ENCODE measurements around the gene NDUFS6. TPM values are rescaled to one million over a fixed set of nuclear protein-coding genes. Genes with fewer than 3 reads are reported as not detected.

NDUFS6 gene
- polyA plus RNA-seq, 2 donors, result 41.8 to 67.4 TPM

GRCh38 chr5:1827025-1827885, 26.0 kb downstream of the NDUFS6 start:
- Histone ChIP-seq H3K36me3 (ENCODE audit: control insufficient read depth in 2 of 2, insufficient read depth in 2 of 2, low read length in 1 of 2) (peaks cover 0 to 16% of the 10 kb centered on the region in 2 donors), H3K9me3 (ENCODE audit: control insufficient read depth in 2 of 2, insufficient read depth in 1 of 2, low read depth in 1 of 2, low read length in 1 of 2) (no peaks in the 10 kb centered on the region), H3K27me3 (ENCODE audit: control insufficient read depth in 1 of 2, insufficient read depth in 2 of 2, low read length in 2 of 2) (no peaks in the 10 kb centered on the region), H3K4me1 (ENCODE audit: control insufficient read depth in 2 of 2, insufficient read depth in 2 of 2, low read length in 1 of 2) (no peaks in the 10 kb centered on the region), H3K4me3 (ENCODE audit: low read depth in 1 of 2, low read length in 2 of 2) (no peak overlapping the region), H3K27ac (ENCODE audit: low read depth in 2 of 2, low read length in 1 of 2) (no peak overlapping the region)
- 89 to 91% methylated on average over 26 of the region's 26 CpGs for WGBS, 2 donors

GRCh38 chr5:1827886-1828397, 26.7 kb downstream of the NDUFS6 start:
- peaks cover 0 to 2% of the 10 kb centered on the region in 2 donors for H3K4me1 ChIP-seq (ENCODE audit: control insufficient read depth in 2 of 2, insufficient read depth in 2 of 2, low read length in 1 of 2)
- no peaks in the 10 kb centered on the region for H3K9me3 ChIP-seq (ENCODE audit: control insufficient read depth in 2 of 2, insufficient read depth in 1 of 2, low read depth in 1 of 2, low read length in 1 of 2)
- H3K27ac ChIP-seq (ENCODE audit: low read depth in 2 of 2, low read length in 1 of 2), result no peak overlapping the region
- 40 to 58% methylated on average over 28 to 39 of the region's 39 CpGs for WGBS, 2 donors
- peaks cover 0 to 16% of the 10 kb centered on the region in 2 donors for H3K36me3 ChIP-seq (ENCODE audit: control insufficient read depth in 2 of 2, insufficient read depth in 2 of 2, low read length in 1 of 2)
- no peak overlapping the region for H3K4me3 ChIP-seq (ENCODE audit: low read depth in 1 of 2, low read length in 2 of 2)
- H3K27me3 ChIP-seq (ENCODE audit: control insufficient read depth in 1 of 2, insufficient read depth in 2 of 2, low read length in 2 of 2), result no peaks in the 10 kb centered on the region

GRCh38 chr5:1830571-1831228, 29.5 kb downstream of the NDUFS6 start:
- H3K27me3 ChIP-seq (ENCODE audit: control insufficient read depth in 1 of 2, insufficient read depth in 2 of 2, low read length in 2 of 2), result no peaks in the 10 kb centered on the region
- no peak overlapping the region for H3K27ac ChIP-seq (ENCODE audit: low read depth in 2 of 2, low read length in 1 of 2)
- H3K4me1 ChIP-seq (ENCODE audit: control insufficient read depth in 2 of 2, insufficient read depth in 2 of 2, low read length in 1 of 2), result peaks cover 0 to 2% of the 10 kb centered on the region in 2 donors
- H3K9me3 ChIP-seq (ENCODE audit: control insufficient read depth in 2 of 2, insufficient read depth in 1 of 2, low read depth in 1 of 2, low read length in 1 of 2), result no peaks in the 10 kb centered on the region
- H3K4me3 ChIP-seq (ENCODE audit: low read depth in 1 of 2, low read length in 2 of 2), result no peak overlapping the region
- H3K36me3 ChIP-seq (ENCODE audit: control insufficient read depth in 2 of 2, insufficient read depth in 2 of 2, low read length in 1 of 2), result peaks cover 0 to 5% of the 10 kb centered on the region in 2 donors
- WGBS, 2 donors, result 88 to 90% methylated on average over 17 of the region's 17 CpGs

- 87 to 93% methylated on average over 11 of the region's 11 CpGs for WGBS, 2 donors
- no peaks in the 10 kb centered on the region for H3K27me3 ChIP-seq (ENCODE audit: control insufficient read depth in 1 of 2, insufficient read depth in 2 of 2, low read length in 2 of 2)
- H3K27ac ChIP-seq (ENCODE audit: low read depth in 2 of 2, low read length in 1 of 2), result no peak overlapping the region
- H3K36me3 ChIP-seq (ENCODE audit: control insufficient read depth in 2 of 2, insufficient read depth in 2 of 2, low read length in 1 of 2), result peaks cover 0 to 3% of the 10 kb centered on the region in 2 donors
- H3K9me3 ChIP-seq (ENCODE audit: control insufficient read depth in 2 of 2, insufficient read depth in 1 of 2, low read depth in 1 of 2, low read length in 1 of 2), result no peaks in the 10 kb centered on the region
- H3K4me1 ChIP-seq (ENCODE audit: control insufficient read depth in 2 of 2, insufficient read depth in 2 of 2, low read length in 1 of 2), result peaks cover 0 to 2% of the 10 kb centered on the region in 2 donors
- H3K4me3 ChIP-seq (ENCODE audit: low read depth in 1 of 2, low read length in 2 of 2), result no peak overlapping the region
Measured at GRCh38 chr5:1831257-1831656, 30.1 kb downstream of the NDUFS6 start.

DNA sequence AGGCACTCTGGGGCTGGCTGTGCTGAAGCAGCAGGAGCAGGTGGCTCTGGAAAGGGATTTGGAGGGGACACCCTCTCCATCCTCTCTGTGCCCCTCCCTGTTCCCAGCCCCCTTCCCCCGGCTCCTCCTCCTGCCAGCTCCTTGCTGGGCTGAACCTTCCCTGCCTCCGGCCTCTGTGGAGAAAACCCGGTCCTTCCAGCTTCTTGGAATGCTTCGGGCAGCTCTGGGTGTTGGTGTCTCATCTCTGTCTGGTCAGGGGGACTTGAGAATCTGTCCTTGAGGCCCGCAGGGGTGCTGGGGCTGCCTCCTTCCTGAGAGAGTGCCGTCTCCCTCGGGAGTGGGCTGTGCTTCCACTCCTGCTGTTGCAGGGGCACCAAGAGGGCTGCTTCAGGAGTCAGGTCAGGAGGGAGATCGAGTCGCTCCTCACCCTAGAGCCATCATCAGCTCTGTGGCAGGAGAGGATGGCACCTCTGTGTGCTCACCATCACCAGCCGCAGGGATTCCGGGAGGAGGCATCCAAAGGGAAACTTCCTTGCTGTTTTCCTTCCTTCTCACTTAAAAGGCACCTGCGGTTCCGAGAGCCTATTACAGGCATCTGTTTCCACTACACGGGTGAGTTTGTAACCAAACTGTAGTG, 30.6 kb downstream of the NDUFS6 start:
- Histone ChIP-seq H3K4me3 (ENCODE audit: low read depth in 1 of 2, low read length in 2 of 2) (no peak overlapping the region), H3K4me1 (ENCODE audit: control insufficient read depth in 2 of 2, insufficient read depth in 2 of 2, low read length in 1 of 2) (peaks cover 0 to 2% of the 10 kb centered on the region in 2 donors), H3K9me3 (ENCODE audit: control insufficient read depth in 2 of 2, insufficient read depth in 1 of 2, low read depth in 1 of 2, low read length in 1 of 2) (no peaks in the 10 kb centered on the region), H3K36me3 (ENCODE audit: control insufficient read depth in 2 of 2, insufficient read depth in 2 of 2, low read length in 1 of 2) (no peaks in the 10 kb centered on the region), H3K27ac (ENCODE audit: low read depth in 2 of 2, low read length in 1 of 2) (no peak overlapping the region), H3K27me3 (ENCODE audit: control insufficient read depth in 1 of 2, insufficient read depth in 2 of 2, low read length in 2 of 2) (no peaks in the 10 kb centered on the region)
- 36 to 46% methylated on average over 14 of the region's 14 CpGs for WGBS, 2 donors

- H3K36me3 ChIP-seq (ENCODE audit: control insufficient read depth in 2 of 2, insufficient read depth in 2 of 2, low read length in 1 of 2), result no peaks in the 10 kb centered on the region
- no peaks in the 10 kb centered on the region for H3K27me3 ChIP-seq (ENCODE audit: control insufficient read depth in 1 of 2, insufficient read depth in 2 of 2, low read length in 2 of 2)
- peaks cover 0 to 2% of the 10 kb centered on the region in 2 donors for H3K4me1 ChIP-seq (ENCODE audit: control insufficient read depth in 2 of 2, insufficient read depth in 2 of 2, low read length in 1 of 2)
- H3K9me3 ChIP-seq (ENCODE audit: control insufficient read depth in 2 of 2, insufficient read depth in 1 of 2, low read depth in 1 of 2, low read length in 1 of 2), result no peaks in the 10 kb centered on the region
- H3K27ac ChIP-seq (ENCODE audit: low read depth in 2 of 2, low read length in 1 of 2), result no peak overlapping the region
- no peak overlapping the region for H3K4me3 ChIP-seq (ENCODE audit: low read depth in 1 of 2, low read length in 2 of 2)
- 65 to 70% methylated on average over 28 of the region's 28 CpGs for WGBS, 2 donors
Measured at GRCh38 chr5:1832511-1833250, 31.5 kb downstream of the NDUFS6 start.

DNA sequence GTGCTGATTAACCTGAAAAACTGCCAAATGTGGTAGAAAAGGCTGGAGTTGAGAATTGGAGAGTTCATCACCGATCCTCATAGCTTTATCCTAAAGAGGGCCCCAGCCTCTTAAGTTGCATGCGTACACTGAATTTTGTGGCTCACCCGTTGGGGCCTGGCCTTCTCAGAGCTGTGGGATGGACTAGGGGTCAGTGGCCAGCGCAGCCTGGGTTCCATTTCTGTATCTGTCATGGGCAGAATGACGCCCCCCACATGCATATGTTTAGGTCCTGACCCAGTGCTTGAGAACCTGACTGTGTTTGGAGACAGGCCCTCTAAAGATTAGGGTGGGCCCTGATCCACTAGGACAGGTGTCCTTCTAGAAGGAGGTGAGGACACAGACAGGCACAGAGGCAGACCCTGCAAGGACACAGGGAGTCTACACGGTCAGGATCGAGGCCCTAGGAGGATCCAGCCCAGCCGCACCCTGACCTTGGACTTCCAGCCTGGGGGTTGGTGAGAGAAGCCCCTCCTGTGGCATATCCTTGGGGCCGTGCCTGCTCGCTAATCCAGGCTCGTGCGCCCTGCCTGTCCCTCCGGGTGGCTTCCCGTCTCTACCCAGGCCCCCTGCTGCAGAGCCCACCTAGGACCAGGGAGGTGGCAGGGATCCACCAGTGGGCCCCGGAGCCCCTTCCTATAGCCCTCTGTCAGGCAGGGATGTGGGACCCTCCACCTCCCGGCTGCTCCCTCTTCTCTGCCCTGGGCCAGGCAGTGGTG, 32.2 kb downstream of the NDUFS6 start:
- no peak overlapping the region for H3K4me3 ChIP-seq (ENCODE audit: low read depth in 1 of 2, low read length in 2 of 2)
- H3K27ac ChIP-seq (ENCODE audit: low read depth in 2 of 2, low read length in 1 of 2), result no peak overlapping the region
- WGBS, 2 donors, result 84 to 86% methylated on average over 16 of the region's 16 CpGs
- H3K9me3 ChIP-seq (ENCODE audit: control insufficient read depth in 2 of 2, insufficient read depth in 1 of 2, low read depth in 1 of 2, low read length in 1 of 2), result no peaks in the 10 kb centered on the region
- no peaks in the 10 kb centered on the region for H3K36me3 ChIP-seq (ENCODE audit: control insufficient read depth in 2 of 2, insufficient read depth in 2 of 2, low read length in 1 of 2)
- H3K4me1 ChIP-seq (ENCODE audit: control insufficient read depth in 2 of 2, insufficient read depth in 2 of 2, low read length in 1 of 2), result peaks cover 0 to 2% of the 10 kb centered on the region in 2 donors
- H3K27me3 ChIP-seq (ENCODE audit: control insufficient read depth in 1 of 2, insufficient read depth in 2 of 2, low read length in 2 of 2), result no peaks in the 10 kb centered on the region

GRCh38 chr5:1834022-1834551, 32.9 kb downstream of the NDUFS6 start:
- no peak overlapping the region for H3K4me3 ChIP-seq (ENCODE audit: low read depth in 1 of 2, low read length in 2 of 2)
- H3K9me3 ChIP-seq (ENCODE audit: control insufficient read depth in 2 of 2, insufficient read depth in 1 of 2, low read depth in 1 of 2, low read length in 1 of 2), result no peaks in the 10 kb centered on the region
- no peaks in the 10 kb centered on the region for H3K36me3 ChIP-seq (ENCODE audit: control insufficient read depth in 2 of 2, insufficient read depth in 2 of 2, low read length in 1 of 2)
- no peak overlapping the region for H3K27ac ChIP-seq (ENCODE audit: low read depth in 2 of 2, low read length in 1 of 2)
- WGBS, 2 donors, result 73 to 76% methylated on average over 22 of the region's 22 CpGs
- no peaks in the 10 kb centered on the region for H3K27me3 ChIP-seq (ENCODE audit: control insufficient read depth in 1 of 2, insufficient read depth in 2 of 2, low read length in 2 of 2)
- H3K4me1 ChIP-seq (ENCODE audit: control insufficient read depth in 2 of 2, insufficient read depth in 2 of 2, low read length in 1 of 2), result peaks cover 0 to 2% of the 10 kb centered on the region in 2 donors

All from esophagus (tissue), 2 donors.